ENCODE data around the gene IFT122.

DNA sequence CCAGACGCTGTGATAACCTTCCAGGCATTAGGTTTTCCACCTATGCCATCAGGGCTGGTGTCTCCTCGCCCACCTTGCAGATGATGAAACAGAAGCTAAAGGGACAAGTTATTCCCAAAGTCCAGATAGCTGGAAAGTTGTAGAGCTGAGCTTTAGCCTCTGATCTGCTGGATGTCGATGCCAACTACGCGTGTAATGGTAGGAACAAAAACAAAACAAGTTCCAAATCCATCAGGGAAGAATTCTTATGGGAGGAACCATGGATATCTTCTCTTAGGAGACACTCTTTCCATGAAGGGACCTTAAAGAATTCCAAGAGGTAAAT, 60.3 kb downstream of the IFT122 start:
- TF ChIP-seq POLR2AphosphoS5 (IDR thresholded peaks at IDR 0.05) (no peak), CTCF (IDR thresholded peaks at IDR 0.05) (no peak), POLR2A (IDR thresholded peaks at IDR 0.05) (no peak)
